Measurements from ENCODE around the gene SPTBN1. TPM values are rescaled to one million over a fixed set of nuclear protein-coding genes. Genes with fewer than 3 reads are reported as not detected.

The SPTBN1 gene
- total RNA-seq, 1 donor from 2014 or later, result 70.3 TPM

GRCh38 chr2:54439582-54439981 lies 16.5 kb upstream of the SPTBN1 start:
- no peaks in the 10 kb centered on the region for H3K4me1 Mint-ChIP-seq (ENCODE audit: low read depth)
- intact Hi-C loops (cut with micrococcal nuclease), result no loop called here
- H3K36me3 Mint-ChIP-seq (ENCODE audit: low read depth), result no peaks in the 10 kb centered on the region
- no peak overlapping the region for H3K27ac Mint-ChIP-seq
- no peak for DNase-seq (ENCODE audit: low spot score)
- peaks cover 5% of the 10 kb centered on the region for H3K27me3 Mint-ChIP-seq (ENCODE audit: low read depth)
- no peak overlapping the region for H3K4me3 Mint-ChIP-seq (ENCODE audit: low read depth)
- no peaks in the 10 kb centered on the region for H3K9me3 Mint-ChIP-seq

DNA sequence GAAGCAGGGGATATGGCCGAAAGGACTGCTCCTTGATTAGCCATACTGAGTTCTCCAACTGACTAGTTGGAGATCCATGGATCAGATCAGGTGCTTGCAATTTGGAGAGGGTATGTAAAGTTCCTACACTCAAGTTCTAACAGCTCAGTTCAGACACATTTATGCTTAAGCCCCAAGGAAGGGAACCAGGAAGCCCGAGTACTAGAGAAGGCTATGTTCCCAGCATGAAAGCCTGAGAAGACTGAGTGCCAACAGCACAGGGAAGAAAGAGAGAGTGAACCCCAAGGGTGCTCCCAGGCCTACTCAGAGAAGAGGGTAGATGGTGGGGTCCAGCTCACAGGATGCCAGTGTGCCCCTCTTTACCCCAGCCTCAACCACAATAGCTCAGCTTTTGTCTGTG lies 16.1 kb upstream of the SPTBN1 start:
- Mint-ChIP-seq H3K9me3 (no peaks in the 10 kb centered on the region), H3K27ac (no peak overlapping the region), H3K4me1 (ENCODE audit: low read depth) (no peaks in the 10 kb centered on the region), H3K4me3 (ENCODE audit: low read depth) (no peak overlapping the region), H3K36me3 (ENCODE audit: low read depth) (no peaks in the 10 kb centered on the region), H3K27me3 (ENCODE audit: low read depth) (peaks cover 5% of the 10 kb centered on the region)
- intact Hi-C loops (cut with micrococcal nuclease), result no loop called here
- DNase-seq (ENCODE audit: low spot score), result no peak

DNA sequence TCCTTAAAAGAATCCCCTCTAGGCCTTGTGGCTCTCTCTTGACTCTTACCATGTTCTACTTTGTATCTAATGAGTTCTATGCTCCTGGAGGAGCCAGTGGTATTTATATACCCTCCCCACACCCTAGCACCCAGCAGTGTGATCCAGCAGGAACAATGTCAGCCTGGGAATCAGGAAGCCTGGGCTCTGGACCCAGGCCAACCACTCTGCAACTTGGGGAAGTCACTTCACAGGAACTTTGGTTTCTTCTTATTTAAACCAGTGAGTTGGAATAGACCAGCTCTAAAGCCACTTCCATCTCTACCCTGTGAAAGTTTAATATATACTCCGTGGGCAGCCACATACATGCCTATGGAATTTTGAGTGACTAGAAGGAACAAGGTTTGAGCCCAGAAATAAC lies 11.6 kb upstream of the SPTBN1 start:
- Mint-ChIP-seq H3K9me3 (no peaks in the 10 kb centered on the region), H3K27ac (no peak overlapping the region), H3K4me1 (ENCODE audit: low read depth) (no peaks in the 10 kb centered on the region), H3K27me3 (ENCODE audit: low read depth) (peaks cover 5% of the 10 kb centered on the region), H3K36me3 (ENCODE audit: low read depth) (no peaks in the 10 kb centered on the region), H3K4me3 (ENCODE audit: low read depth) (no peak overlapping the region)
- no peak for DNase-seq (ENCODE audit: low spot score)
- intact Hi-C loops (cut with micrococcal nuclease), result no loop called here

GRCh38 chr2:54446122-54446521 lies 10.0 kb upstream of the SPTBN1 start:
- intact Hi-C loops (cut with micrococcal nuclease), result no loop called here
- Mint-ChIP-seq H3K9me3 (no peaks in the 10 kb centered on the region), H3K36me3 (ENCODE audit: low read depth) (no peaks in the 10 kb centered on the region), H3K27ac (no peak overlapping the region), H3K27me3 (ENCODE audit: low read depth) (peaks cover 7% of the 10 kb centered on the region), H3K4me1 (ENCODE audit: low read depth) (no peaks in the 10 kb centered on the region), H3K4me3 (ENCODE audit: low read depth) (no peak overlapping the region)
- DNase-seq (ENCODE audit: low spot score), result no peak

- Mint-ChIP-seq H3K9me3 (no peaks in the 10 kb centered on the region), H3K4me3 (ENCODE audit: low read depth) (no peak overlapping the region), H3K27ac (no peak overlapping the region), H3K4me1 (ENCODE audit: low read depth) (no peaks in the 10 kb centered on the region), H3K27me3 (ENCODE audit: low read depth) (peaks cover 7% of the 10 kb centered on the region), H3K36me3 (ENCODE audit: low read depth) (no peaks in the 10 kb centered on the region)
- no peak for DNase-seq (ENCODE audit: low spot score)
- intact Hi-C loops (cut with micrococcal nuclease), result no loop called here
Measured at GRCh38 chr2:54446625-54447024, 9.5 kb upstream of the SPTBN1 start.

GRCh38 chr2:54454548-54455130 lies 1.5 kb upstream of the SPTBN1 start:
- no peaks in the 10 kb centered on the region for H3K36me3 Mint-ChIP-seq (ENCODE audit: low read depth)
- peaks cover 8% of the 10 kb centered on the region for H3K4me1 Mint-ChIP-seq (ENCODE audit: low read depth)
- no peak overlapping the region for H3K27ac Mint-ChIP-seq
- H3K27me3 Mint-ChIP-seq (ENCODE audit: low read depth), result peaks cover 47% of the 10 kb centered on the region
- intact Hi-C loops (cut with micrococcal nuclease), result no loop called here
- DNase-seq (ENCODE audit: low spot score), result no peak
- no peaks in the 10 kb centered on the region for H3K9me3 Mint-ChIP-seq
- peak overlapping the region; percentile 65 for H3K4me3 Mint-ChIP-seq (ENCODE audit: low read depth)

- DNase-seq (ENCODE audit: low spot score), result no peak
- H3K36me3 Mint-ChIP-seq (ENCODE audit: low read depth), result no peaks in the 10 kb centered on the region
- H3K4me1 Mint-ChIP-seq (ENCODE audit: low read depth), result peaks cover 8% of the 10 kb centered on the region
- no peak overlapping the region for H3K27ac Mint-ChIP-seq
- intact Hi-C loops (cut with micrococcal nuclease), result no loop called here
- H3K27me3 Mint-ChIP-seq (ENCODE audit: low read depth), result peaks cover 49% of the 10 kb centered on the region
- peak overlapping the region; percentile 65 for H3K4me3 Mint-ChIP-seq (ENCODE audit: low read depth)
- H3K9me3 Mint-ChIP-seq, result no peaks in the 10 kb centered on the region
Measured at GRCh38 chr2:54455131-54455562, 980 bp upstream of the SPTBN1 start.

GRCh38 chr2:54456362-54456611 lies 160 bp downstream of the SPTBN1 start:
- intact Hi-C loops (cut with micrococcal nuclease), result no loop called here
- no peak for DNase-seq (ENCODE audit: low spot score)
- Mint-ChIP-seq H3K27ac (no peak overlapping the region), H3K4me3 (ENCODE audit: low read depth) (no peak overlapping the region), H3K4me1 (ENCODE audit: low read depth) (peaks cover 8% of the 10 kb centered on the region), H3K27me3 (ENCODE audit: low read depth) (peaks cover 56% of the 10 kb centered on the region), H3K36me3 (ENCODE audit: low read depth) (no peaks in the 10 kb centered on the region), H3K9me3 (no peaks in the 10 kb centered on the region)

GRCh38 chr2:54456612-54457322 lies 640 bp downstream of the SPTBN1 start:
- intact Hi-C loops (cut with micrococcal nuclease), result no loop called here
- Mint-ChIP-seq H3K36me3 (ENCODE audit: low read depth) (no peaks in the 10 kb centered on the region), H3K27ac (no peak overlapping the region), H3K4me3 (ENCODE audit: low read depth) (peak overlapping the region; percentile 79), H3K9me3 (no peaks in the 10 kb centered on the region), H3K27me3 (ENCODE audit: low read depth) (peaks cover 58% of the 10 kb centered on the region), H3K4me1 (ENCODE audit: low read depth) (peaks cover 8% of the 10 kb centered on the region)
- DNase-seq (ENCODE audit: low spot score), result no peak

DNA sequence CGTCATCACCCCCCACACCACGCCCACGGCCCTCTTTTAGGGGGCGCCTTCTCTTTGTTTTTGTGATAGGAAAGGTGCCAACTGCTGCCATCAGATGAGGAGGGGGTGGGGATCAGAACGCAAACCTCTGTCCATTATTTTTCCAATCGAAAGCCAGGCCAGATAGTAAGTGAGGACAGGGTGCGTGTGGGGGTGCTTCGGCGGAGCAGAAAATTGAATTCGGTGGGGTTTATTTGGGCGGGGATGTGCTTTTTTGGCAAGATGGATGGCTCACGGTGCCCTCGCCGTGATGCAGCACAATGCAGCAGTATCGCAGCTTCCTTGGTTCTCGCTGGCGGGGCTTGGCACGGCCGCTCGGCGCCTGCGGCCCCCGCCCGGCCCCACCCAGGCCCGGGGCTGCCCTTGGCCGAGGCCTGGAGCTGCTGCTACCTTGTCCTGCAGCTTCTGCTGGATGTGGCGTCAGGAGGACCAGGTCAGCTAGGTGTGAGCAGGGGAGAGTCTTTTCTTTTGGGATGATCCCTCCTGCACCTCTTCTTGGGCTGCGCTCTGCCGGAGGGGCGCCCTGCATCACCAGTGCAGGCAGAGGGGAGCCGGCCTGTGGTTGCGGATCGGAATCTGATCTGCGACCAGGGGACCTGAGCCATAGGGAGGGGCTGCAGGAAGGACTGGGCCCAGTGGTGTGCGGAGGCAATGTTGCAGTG lies 1.3 kb downstream of the SPTBN1 start:
- intact Hi-C loops (cut with micrococcal nuclease), result no loop called here
- DNase-seq (ENCODE audit: low spot score), result no peak
- H3K36me3 Mint-ChIP-seq (ENCODE audit: low read depth), result no peaks in the 10 kb centered on the region
- H3K4me1 Mint-ChIP-seq (ENCODE audit: low read depth), result peaks cover 8% of the 10 kb centered on the region
- H3K27me3 Mint-ChIP-seq (ENCODE audit: low read depth), result peaks cover 57% of the 10 kb centered on the region
- no peak overlapping the region for H3K27ac Mint-ChIP-seq
- peak overlapping the region; percentile 79 for H3K4me3 Mint-ChIP-seq (ENCODE audit: low read depth)
- no peaks in the 10 kb centered on the region for H3K9me3 Mint-ChIP-seq

GRCh38 chr2:54459037-54459441 lies 2.9 kb downstream of the SPTBN1 start:
- no peak for DNase-seq (ENCODE audit: low spot score)
- Mint-ChIP-seq H3K27me3 (ENCODE audit: low read depth) (peaks cover 60% of the 10 kb centered on the region), H3K4me1 (ENCODE audit: low read depth) (peaks cover 8% of the 10 kb centered on the region), H3K9me3 (no peaks in the 10 kb centered on the region), H3K27ac (no peak overlapping the region), H3K36me3 (ENCODE audit: low read depth) (no peaks in the 10 kb centered on the region), H3K4me3 (ENCODE audit: low read depth) (no peak overlapping the region)
- intact Hi-C loops (cut with micrococcal nuclease), result no loop called here

- Mint-ChIP-seq H3K4me3 (ENCODE audit: low read depth) (no peak overlapping the region), H3K9me3 (no peaks in the 10 kb centered on the region), H3K27me3 (ENCODE audit: low read depth) (peaks cover 48% of the 10 kb centered on the region), H3K36me3 (ENCODE audit: low read depth) (no peaks in the 10 kb centered on the region), H3K27ac (no peak overlapping the region), H3K4me1 (ENCODE audit: low read depth) (peaks cover 5% of the 10 kb centered on the region)
- intact Hi-C loops (cut with micrococcal nuclease), result no loop called here
- DNase-seq (ENCODE audit: low spot score), result no peak
Measured at GRCh38 chr2:54461261-54461660, 5.1 kb downstream of the SPTBN1 start.

- no peak overlapping the region for H3K27ac Mint-ChIP-seq
- no peaks in the 10 kb centered on the region for H3K36me3 Mint-ChIP-seq (ENCODE audit: low read depth)
- H3K9me3 Mint-ChIP-seq, result no peaks in the 10 kb centered on the region
- H3K4me1 Mint-ChIP-seq (ENCODE audit: low read depth), result no peaks in the 10 kb centered on the region
- no peak for DNase-seq (ENCODE audit: low spot score)
- intact Hi-C loops (cut with micrococcal nuclease), result no loop called here
- H3K27me3 Mint-ChIP-seq (ENCODE audit: low read depth), result peaks cover 32% of the 10 kb centered on the region
- H3K4me3 Mint-ChIP-seq (ENCODE audit: low read depth), result no peak overlapping the region
Measured at GRCh38 chr2:54464341-54464740, 8.2 kb downstream of the SPTBN1 start.

Measured in activated T-helper 2 cell treated with anti-CD3 and anti-CD28 coated beads, Interferon-gamma antibody, Interleukin-2, Interleukin-4, amounts not matched to agents 10 μg/mL and 5 μg/mL and 100 μg/mL, durations not matched to agents 14 hours and 24 hours and 36 hours (primary cell).